GM03348 (cell line): ENCODE measurements around the gene P2RX6.
"Not testable (repeated sequence)": the region's sequence is repeated elsewhere in the genome, so short reads cannot be mapped to it uniquely, and the experiment has no call there.

Experiments
- DNase-seq: peaks from one replicate; pipeline ENCODE4 v3.0.0; 2012; ENCODE audit warnings: low spot score

P2RX6 gene

DNA sequence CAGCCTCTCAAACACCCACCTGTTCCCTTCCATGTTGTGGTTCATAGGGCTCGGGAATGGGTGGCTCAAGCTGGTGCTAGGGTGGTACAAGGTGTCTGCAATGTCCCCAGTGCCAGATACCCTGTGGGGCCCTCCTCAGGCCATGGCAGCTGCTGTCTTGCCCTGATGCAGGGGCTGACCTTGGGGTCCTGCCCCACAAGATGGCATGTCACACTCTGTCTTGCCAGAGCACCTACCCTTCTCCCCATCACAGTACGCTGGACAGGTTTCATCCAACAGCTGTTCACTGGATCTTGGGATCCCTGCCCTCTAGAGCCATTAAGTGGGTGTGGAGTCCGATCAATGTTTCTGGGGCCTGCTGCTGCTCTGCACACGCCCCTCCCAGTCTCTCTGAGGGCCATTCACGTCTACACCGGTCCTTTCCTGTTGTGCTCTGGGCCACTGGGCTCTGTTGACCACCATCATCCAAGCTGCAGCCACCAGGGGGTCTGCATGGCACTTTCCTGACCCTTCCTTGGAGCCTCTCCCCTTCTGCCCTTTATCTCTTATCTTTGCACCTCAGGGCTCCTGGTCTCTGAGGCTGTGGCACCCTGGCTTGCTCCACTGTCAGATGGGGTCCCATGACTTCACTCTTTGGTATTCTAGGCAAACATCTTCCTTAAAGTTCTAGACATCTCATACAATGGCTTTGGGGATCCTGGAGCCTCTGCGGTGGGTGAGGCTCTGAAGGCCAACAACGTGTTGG lies 37.9 kb downstream of the P2RX6 start:
- DNase-seq, result no peak

DNA sequence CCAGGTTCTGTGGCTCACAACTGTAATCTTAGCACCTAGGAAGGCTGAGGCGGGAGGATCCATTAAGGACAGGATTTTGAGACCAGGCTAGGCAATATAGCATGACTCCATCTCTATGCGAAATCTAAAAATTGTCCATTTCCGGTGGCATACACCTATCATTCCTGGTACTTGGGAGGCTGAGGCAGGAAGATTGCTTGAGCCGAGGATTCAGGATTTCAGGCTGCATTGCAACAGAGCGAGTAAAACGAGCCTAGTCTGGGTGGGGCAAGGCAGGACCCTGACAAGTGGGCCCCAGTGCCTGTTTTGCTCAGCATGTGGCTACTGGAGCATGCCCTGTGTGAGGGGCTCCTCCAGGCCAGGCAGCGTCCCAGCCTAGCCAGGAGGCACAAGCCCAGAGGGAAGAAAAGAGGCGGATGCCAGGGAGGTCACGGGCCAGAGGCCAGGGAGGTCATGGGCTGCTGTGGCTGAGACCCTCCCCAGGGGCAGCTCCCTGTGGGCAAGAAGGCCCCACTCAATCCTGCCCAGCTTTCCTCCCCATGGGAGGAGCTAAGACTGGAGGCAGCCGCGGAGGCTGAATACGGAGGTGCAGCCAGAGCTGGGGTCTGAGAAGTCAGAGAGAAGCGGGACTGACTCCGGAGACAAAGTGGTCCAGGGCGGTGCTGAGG lies 39.2 kb downstream of the P2RX6 start:
- DNase-seq, result no peak

DNA sequence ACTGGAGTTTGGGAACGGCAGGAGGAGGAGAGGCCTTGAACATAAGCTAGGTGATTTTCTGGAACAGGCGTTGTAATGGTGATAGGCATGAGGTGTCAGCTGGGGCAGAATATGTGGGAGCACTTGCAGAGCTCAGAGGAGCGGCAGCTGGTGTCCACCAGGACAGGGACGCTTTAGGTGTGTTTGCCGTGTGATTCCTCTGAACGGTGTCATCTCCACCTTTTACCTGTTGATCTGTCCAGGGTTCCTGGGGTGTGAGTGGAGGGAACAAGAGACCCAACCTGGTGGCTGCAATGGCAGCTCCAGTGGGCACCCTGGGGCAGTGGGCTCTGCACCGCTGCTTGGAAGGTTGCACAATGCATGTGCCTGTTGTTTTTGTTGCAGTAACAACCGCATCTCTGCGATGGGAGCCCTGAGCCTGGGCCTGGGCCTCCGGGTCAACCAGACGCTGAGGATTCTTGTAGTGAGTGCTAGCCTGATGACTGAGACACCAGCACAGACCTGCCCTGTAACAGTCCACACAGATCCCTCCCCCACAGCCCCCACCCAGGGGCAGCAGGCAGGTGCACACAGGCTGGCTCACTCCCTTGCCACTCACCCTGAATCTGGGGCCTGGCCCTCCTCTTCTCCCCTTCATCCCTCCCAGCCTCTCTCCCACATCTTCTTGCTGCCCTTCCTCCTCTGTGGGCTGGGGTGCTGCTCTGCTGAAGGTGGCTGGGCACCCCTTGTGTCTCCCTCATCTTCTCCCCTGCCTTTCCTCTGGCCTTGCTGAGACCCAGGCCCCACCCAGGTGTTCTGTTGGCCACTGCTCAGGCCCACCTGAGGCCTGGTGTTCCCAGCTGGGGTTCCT lies 40.0 kb downstream of the P2RX6 start:
- no peak for DNase-seq

DNA sequence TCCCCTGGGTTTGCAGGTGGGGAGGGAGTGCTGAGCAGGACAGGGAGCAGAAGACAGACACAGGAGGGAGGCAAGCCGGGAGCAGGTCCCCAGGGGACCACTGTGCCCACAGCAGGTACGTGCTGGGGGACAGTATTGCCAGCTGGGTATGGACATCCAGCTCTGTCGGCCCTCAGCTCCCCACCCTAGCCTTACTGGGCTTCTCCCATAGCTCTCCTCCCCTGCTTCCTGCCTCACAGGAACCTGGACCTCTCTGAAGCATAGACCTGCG lies 40.5 kb downstream of the P2RX6 start:
- DNase-seq, result no peak

DNA sequence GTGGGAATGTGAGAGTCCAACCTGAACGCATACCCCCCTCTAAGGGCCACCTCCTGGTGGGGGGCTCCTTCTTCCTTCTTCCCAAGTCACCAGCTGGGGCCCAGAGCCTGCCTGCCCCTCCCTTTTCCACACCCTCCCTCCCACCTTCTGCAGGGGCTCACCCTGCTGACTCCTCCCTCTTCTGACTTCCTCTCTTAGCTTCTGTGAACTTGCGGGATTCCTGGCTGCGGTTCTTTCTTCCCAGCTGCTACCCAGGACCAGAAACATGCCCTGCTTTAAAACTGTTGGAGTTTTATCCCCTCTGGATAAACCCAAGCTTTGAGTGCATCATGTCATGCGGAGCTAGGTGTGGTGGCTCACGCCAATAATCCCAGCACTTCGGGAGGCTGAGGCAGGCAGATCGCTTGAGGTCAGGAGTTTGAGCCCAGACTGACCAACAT lies 40.9 kb downstream of the P2RX6 start:
- no peak for DNase-seq

DNA sequence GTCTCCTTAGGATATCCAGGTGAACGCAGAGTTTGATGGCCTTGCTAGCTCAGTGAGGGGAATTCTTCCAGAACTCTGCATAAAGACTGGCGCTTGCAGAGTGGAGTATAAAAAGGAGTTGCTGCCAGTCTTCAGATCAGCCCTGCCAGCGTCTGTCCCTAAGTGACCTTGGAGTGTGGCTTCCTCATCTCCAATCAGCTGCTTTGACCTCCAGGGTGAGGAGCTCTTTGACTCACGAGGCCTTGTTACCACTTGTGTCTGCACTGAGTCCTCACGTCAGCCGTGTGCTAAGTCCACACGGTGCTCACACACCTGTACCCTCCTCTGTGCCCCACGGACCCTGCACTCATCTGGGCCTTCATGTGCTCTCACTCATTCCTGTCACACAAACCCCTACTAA lies 45.4 kb downstream of the P2RX6 start:
- DNase-seq, result not testable (repeated sequence)

DNA sequence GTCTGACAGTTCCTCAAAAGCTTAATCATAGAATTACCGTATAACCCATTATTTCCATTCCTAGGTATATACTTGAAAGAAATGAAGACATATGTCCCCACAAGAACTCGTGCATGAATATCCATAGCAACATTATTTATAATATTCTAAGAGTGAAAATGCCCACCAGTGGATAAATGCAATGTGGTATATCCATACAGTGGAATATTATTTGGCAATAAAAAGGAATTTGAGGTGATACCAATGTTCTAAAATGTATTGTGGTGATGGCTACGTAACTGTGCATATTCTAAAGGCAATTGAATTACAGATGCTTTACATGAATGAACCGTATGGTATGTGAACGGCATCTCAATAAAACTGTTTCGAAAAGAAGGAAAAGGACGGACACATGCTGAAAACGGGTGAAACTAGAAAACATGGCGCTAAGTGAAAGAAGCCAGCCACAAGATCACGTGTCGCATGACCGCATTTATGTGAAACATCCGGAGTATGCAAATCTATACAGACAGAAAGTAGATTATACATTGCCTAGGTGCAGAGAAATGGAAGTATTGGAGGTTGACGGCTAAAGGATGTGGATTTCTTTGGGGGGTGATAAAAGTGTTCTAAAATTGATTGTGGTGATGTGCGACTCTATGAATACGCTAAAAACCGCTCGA lies 46.8 kb downstream of the P2RX6 start:
- DNase-seq, result not testable (repeated sequence)

DNA sequence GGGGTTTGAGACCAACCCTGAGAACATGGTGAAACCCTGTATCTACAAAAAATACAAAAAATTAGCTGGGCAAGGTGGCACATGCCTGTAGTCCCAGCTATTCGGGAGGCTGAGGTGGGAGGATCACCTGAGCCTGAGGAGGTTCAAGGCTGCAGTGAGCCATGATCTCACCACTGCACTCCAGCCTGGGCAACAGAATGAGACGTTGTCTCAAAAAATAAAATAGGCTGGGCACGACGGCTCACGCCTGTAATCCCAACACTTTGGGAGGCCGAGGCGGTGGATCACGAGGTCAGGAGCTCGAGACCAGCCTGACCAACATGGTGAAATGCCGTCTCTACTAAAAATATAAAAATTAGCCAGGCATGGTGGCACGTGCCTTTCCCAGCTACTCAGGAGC lies 49.5 kb downstream of the P2RX6 start:
- not testable (repeated sequence) for DNase-seq

DNA sequence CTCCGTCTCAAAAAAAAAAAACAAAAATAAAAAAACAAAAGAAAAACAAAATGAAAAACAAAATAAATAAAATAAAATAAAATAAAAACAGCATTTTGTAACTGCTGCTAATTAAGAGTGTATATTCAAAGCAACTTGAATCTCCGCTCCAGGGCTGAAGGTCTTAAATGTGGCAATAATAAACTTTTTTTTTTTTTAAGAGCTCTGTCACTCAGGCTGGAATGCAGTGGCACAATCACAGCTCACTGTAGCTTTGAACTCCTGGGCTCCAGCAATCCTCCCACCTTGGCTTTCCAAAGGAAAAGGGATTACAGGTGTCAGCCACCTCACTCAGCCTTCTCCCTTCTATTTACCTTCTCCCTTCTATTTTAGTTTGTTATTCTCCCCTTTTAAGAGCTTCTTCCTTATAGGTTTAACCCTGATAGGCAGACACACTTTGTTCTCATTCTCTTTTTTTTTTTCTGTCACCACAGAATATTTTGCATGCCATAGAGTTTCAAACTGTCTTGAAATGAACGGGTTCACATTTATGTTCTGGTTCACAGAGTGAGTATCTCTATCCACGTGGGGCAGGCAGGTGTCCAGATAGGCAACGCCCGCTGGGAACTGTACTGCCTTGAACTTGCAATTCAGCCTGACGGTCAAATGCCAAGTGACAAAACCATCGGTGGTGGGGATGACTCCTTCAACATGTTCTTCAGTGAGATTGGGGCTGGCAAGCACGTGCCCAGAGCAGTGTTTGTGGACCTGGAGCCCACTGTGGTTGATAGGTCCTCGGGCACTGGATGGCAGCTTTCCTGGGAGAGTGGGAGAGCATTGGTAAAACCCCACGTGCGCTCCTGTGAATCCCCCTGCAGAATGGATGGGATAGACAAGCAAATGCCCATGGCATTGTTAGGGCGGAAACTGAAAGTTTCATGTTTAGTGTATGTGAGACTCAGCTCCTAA lies 50.2 kb downstream of the P2RX6 start:
- DNase-seq, result no peak

DNA sequence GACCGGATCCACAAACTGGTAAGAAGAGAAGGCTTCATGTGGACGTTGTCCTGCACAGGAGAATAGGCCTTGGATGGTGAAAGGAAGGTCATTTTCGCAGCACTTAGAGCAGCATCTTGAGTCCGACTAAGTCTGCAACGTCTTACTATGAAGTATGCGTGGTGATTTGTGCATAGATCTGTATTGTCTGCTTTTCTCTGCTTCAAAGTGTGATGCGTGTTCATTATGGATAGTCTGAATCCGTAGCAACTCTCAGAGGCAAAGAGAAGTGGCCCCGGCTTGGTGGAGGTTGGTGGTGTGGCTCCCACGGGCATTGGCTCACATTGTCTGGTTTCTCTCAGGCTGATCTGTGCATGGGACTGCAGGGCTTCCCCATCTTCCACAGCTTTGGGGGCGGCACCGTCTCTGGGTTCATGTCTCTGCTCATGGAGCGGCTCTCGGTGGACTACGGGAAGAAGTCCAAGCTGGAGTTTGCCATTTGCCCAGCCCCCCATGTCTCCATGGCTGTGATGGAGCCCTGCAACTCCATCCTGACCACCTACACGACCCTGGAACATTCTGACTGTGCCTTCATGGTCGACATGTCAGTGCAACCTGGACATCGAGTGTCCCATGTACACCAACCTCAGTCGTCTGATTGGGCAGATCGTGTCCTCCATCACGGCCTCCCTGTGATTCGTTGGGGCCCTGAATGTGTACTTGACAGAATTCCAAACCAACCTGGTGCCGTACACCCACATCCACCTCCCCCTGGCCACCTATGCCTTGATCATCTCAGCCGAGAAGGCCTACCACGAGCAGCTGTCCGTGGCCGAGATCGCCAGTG lies 52.3 kb downstream of the P2RX6 start:
- DNase-seq, result no peak

DNA sequence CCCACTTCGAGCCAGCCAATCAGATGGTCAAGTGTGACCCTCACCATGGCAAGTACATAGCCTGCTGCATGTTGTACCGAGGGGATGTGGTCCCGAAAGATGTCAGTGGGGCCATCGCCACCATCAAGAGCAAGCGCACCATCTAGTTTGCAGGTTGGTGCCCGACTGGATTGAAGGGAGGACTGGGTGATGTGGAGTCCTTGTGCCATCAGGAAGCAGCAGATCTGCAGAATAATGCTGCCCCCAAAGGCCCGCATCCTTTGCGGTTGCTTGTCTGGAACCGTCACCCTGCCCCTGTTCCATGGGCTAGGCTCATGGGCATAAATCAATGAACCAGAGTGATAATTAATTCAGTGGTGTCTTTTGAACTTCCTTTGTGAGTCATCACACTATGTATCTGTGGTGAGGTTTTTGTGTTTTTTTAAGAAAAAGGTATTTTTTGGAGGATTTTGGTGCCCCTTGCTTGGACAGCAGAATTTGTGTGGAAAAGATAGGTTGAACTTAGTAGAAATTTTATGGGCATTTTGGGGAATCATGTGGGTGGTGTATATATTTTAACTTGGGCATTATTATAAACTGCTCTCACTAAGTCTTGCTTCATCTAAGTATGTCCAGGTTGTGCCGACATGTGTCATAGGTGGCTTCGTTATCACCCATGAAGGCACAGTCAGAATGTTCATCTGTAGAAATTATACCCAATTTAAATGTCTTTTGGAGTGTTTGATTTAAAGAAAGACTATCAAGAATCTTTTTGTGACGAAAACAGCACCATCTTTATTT lies 53.1 kb downstream of the P2RX6 start:
- no peak for DNase-seq

DNA sequence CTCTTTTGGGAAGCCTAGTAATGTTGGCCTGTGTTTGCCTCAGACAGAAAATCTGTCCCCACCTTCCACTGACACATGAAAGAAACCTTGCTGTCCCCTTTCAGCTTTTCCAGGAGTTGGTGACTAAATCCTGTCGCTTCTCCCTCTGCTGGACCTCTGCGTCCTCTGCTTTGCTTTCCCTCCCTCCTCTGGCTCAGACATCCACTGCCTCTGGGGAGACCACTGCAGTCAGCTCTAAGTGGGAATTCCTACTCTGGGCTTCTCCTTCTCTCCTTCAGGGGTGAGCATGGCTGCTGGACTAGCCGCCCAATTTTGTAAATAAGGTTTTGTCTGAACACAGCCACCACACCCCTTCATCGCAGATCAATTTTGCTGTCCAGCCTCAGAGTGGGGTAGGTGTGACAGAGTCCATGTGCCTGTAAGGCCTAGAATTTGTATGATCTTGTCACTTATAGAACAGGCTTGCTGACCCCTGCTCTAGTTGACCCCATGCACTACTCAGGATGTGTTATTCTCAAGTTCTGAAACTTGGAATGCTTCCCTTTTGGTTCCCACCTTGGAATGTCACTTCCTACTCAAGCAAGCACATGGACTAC lies 53.8 kb downstream of the P2RX6 start:
- DNase-seq, result no peak

DNA sequence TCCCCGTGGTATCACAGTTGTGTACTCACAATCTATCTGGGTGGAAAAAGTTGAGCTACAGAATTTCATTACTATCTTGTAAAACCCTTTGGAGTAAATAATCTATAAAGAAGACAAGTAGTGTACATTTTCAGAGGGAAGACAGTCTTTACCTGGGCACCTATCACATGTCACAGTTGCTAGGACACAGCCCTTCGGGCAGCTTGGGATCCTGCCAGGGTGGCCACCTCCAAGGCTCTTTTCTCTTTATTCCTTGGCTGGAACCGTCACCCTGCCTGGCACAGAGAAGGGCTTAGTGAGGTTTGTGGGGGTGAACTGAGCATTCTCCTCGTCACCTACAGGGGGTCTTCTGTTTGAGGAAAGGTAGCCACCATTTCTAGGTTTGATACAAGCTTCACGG lies 54.4 kb downstream of the P2RX6 start:
- no peak for DNase-seq

DNA sequence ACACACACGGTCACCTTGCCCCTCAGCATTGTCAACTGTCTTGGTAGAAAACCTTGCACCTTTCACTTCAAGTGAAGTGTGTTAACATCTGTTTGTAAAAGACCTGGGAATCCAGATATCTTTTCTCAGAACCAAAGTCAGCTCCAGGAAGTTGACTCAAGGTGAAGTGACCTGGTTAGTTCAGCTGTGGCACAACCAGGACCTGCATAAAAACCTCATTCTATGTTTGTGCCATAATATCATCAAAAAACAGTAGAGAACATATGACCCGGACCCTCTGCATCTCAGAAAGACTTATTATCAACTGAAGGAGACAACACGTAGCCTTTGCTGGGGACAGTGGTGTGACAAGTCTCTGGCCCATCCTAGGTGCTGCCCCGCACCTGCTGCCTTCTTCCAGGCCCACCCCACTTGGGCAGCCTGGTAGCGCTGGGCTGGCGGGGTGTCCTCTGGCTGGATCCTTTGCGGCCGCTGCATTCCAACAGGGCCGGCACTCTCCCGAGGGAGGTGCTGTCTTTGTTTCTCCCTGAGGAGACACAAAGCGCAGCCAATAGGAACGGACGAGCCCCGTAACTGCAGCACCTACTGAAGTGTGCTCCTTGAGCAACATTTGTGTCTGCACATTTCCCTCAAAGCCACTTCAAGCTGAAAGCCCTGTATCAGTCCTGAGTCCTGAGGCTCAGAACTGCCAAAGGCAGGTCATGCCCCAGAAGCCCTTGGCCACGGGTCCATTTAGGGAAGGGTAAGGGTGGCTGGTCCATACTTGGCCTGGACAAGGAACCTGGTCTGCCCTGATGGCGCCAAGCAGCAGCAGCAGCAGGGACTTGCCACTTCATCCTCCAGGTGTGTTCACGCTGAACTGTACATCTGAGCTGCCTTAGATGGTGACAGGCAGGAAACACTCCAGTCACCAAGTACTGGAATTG lies 56.0 kb downstream of the P2RX6 start:
- DNase-seq, result no peak

DNA sequence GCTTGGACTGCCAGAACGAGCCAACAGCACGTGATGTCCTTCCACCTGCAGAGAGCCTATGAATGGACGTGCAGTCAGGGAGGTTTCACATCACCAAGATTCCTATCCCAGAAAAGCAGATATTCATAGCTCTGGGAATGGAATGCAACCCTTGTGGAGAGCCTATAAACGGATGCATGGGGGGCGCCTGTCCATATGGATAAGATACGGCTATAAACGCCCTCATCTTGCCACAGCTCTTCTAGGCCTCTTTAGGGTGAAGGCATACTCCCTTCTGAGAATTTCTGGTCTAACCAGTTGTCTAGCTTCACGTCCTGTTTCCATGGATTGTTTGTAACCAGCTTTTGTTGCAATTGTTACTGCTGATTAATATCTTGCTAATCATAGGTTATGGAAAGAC lies 56.8 kb downstream of the P2RX6 start:
- DNase-seq, result not testable (repeated sequence)

DNA sequence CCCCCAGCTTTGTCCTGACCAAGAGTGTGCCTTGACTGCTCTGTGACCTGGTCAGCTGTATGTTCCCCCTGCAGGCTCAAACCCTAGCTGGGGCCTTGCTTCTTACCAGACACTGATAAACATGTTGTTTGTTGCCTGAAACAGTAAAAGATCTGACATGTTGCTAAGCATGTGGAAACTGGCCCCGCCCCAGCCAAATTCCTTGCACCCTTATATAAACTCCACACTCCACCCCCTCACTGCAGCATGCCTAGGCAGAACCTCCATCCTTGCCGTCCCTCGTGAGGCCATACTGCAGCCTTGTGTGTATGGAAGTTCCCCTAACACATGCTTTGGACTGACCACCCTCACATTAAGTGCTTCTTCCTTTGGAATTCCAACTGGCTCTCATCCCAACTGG lies 58.1 kb downstream of the P2RX6 start:
- no peak for DNase-seq

DNA sequence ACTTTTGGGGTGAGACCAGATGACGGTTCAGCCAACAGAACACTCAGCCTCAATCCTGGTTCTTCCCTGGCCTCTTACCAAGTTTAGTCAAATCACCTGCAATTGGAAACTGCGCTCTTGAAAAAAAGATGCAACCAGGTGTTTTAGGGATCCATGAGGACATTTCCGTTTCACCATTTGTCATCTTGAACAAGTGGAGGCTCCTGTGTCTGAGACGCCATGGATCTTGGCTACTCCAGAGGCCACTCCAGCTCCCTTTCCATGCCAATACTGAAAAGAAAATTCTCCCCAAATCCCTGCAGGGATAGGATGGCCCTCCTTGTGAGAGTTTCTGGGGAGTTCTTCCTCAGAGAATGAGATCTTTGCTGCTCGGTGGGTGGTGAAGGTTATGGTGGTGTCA lies 58.5 kb downstream of the P2RX6 start:
- no peak for DNase-seq

DNA sequence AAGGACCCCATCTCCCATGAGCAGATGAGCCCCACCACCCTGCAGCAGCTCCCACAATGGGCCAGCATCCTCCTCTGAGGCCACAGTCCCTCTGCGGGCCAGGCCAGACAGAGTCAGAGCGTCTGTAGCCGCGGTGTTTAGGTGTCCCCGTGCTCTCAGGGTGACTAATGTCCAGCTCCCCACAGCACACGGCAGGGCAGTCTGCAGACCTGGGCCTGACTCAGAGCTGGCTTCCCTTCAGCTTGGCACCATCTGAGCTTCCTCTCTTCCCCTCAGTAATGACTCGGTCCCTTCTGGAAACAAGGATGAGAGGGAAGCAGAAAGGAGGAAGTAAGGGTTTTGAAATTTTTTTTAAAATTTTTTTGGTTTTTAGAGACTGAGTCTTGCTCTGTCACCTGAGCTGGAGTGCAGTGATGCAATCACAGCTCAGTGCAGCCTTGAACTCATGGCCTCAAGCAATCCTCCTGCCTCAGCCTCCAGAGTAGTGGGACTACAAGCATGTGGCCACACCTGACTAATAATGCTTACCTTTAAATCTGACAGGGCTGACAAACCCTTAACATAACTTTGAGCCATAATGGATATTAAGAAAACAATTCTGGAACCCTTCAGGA lies 59.2 kb downstream of the P2RX6 start:
- DNase-seq, result peak; percentile 88
